ENCODE measurements around the gene C5AR1.
"Not testable (repeated sequence)": the region's sequence is repeated elsewhere in the genome, so short reads cannot be mapped to it uniquely, and the experiment has no call there.

C5AR1 gene

DNA sequence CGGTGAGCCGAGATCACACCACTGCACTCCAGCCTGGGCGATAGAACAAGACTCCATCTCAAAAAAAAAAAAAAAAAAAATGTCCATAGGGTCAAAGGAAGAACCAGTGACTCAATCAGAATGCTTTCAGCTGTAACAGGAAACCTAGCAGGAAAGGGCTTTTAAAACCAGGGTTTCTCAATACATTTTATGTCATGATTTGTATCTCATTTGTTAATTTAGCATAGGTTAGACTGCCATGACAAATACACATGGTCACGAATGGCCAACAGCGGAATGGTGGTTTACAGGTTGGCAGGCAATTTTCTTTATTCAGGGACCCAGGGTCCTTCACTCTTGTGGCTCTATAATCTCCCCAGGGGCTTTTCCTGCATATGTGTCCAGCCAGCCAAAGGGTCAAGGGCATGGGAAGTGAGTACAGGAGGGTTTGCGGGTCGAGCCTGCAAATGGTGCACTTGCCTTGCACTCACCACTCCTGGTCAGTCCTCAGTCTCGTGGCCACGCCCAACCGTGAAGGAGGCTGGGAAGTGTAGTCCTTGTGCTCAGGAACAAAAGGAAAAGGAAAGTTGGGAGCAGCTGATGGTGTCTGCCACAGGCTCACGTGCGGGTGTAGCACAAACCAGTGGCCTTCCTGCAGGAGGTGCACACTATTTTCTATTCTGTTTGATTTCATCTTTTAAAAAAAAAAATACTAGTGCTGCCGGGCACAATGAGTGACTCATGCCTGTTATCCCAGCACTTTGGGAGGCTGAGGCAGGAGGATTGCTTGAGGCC lies 54.3 kb downstream of the C5AR1 start:
- no peak for TF ChIP-seq CTCF (IDR thresholded peaks at IDR 0.05; ENCODE audit: low read depth, low read length)
- H3K4me3 ChIP-seq (ENCODE audit: low read depth, low read length) = no peak overlapping the region
- DNase-seq (ENCODE audit: low read depth, low spot score) = peak; percentile 14
- in situ Hi-C loops (cut with HindIII; ENCODE audit: low sequenced_read_pairs) = no loop called here

DNA sequence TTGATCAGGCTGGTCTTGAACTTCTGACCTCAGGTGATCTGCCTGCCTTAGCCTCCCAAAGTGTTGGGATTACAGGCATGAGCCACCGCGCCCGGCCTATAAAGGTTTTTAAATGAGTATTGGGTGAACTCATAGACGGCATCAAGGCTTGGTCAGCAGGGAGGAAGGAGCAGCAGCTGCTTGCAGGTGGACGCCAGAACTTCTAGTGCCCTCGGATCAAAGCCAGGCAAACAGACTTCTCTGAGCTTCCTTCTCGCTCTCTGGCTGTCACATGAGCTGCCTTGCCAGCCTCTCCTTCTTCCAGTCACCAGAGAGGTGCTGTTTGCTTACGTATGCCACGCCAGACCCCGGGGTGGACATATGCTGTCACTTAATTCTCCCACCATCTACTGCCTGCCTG lies 55.8 kb downstream of the C5AR1 start:
- in situ Hi-C loops (cut with HindIII; ENCODE audit: low sequenced_read_pairs); DNase-seq (ENCODE audit: low read depth, low spot score); H3K4me3 ChIP-seq (ENCODE audit: low read depth, low read length): not testable (repeated sequence)

GRCh38 chr19:47370045-47370611 lies 60.5 kb downstream of the C5AR1 start:
- in situ Hi-C loops (cut with HindIII; ENCODE audit: low sequenced_read_pairs) = no loop called here
- TF ChIP-seq CTCF (IDR thresholded peaks at IDR 0.05; ENCODE audit: low read depth, low read length) = no peak
- peak; percentile 77 for DNase-seq (ENCODE audit: low read depth, low spot score)
- H3K4me3 ChIP-seq (ENCODE audit: low read depth, low read length) = no peak overlapping the region

GRCh38 chr19:47371261-47371660 lies 61.6 kb downstream of the C5AR1 start:
- in situ Hi-C loops (cut with HindIII; ENCODE audit: low sequenced_read_pairs) = no loop called here
- no peak for DNase-seq (ENCODE audit: low read depth, low spot score)
- no peak for TF ChIP-seq CTCF (IDR thresholded peaks at IDR 0.05; ENCODE audit: low read depth, low read length)
- H3K4me3 ChIP-seq (ENCODE audit: low read depth, low read length) = no peak overlapping the region

Data from astrocyte of the spinal cord (primary cell).